PC-9 (cell line): ENCODE data around the gene ARHGEF12.

Source experiments
- EZH2 ChIP-seq: fragments of 200-600 bp; sonication (generic); IDR thresholded peaks from 2 replicates; pipeline ENCODE4 v1.8.0; 2017; ENCODE audit warnings: antibody characterized with exemption, low read depth
- TF ChIP-seq, protein P1 (sequence below): fragments of 200-600 bp; sonication (generic); conservative IDR thresholded peaks from 2 replicates; pipeline ENCODE4 v1.6.1; 2017; ENCODE audit warnings: mixed run types, antibody characterized with exemption, mild to moderate bottlenecking, moderate library complexity

DNA sequence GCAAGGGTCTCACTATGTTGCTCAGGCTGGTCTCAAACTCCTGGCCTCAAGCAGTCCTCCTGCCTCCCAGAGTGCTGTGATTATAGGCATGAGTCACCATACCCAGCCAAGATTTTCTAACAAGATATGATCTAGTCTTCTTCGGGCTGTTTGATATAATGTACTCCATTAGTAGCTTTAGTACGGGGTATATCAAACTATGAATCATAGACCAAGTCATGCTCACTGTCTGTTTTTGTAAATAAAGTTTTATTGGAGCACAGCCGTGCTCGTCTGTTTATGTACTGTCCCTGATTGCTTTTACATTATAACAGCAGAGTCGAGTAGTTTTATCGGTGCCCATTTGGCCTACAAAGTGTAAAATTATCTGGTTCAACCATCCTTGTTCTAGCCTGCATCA lies 131.4 kb downstream of the ARHGEF12 start:
- TF ChIP-seq, protein P1, sequence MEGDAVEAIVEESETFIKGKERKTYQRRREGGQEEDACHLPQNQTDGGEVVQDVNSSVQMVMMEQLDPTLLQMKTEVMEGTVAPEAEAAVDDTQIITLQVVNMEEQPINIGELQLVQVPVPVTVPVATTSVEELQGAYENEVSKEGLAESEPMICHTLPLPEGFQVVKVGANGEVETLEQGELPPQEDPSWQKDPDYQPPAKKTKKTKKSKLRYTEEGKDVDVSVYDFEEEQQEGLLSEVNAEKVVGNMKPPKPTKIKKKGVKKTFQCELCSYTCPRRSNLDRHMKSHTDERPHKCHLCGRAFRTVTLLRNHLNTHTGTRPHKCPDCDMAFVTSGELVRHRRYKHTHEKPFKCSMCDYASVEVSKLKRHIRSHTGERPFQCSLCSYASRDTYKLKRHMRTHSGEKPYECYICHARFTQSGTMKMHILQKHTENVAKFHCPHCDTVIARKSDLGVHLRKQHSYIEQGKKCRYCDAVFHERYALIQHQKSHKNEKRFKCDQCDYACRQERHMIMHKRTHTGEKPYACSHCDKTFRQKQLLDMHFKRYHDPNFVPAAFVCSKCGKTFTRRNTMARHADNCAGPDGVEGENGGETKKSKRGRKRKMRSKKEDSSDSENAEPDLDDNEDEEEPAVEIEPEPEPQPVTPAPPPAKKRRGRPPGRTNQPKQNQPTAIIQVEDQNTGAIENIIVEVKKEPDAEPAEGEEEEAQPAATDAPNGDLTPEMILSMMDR = no peak
- TF ChIP-seq EZH2 = no peak
